ENCODE results near the gene FOSB. TPM values are rescaled to one million over a fixed set of nuclear protein-coding genes. Genes with fewer than 3 reads are reported as not detected.

Gene FOSB
- total and polyA plus RNA-seq, 9 of the 15 experiments (the other 6 are each of a cell fraction or from before 2014, with no cell fraction given): 0.11 to 2.7 (median 0.73) TPM

GRCh38 chr19:45523642-45524256, 56.0 kb downstream of the FOSB start (continued):
- TF ChIP-seq ATF6 (CRISPR knock-in tag; IDR thresholded peaks at IDR 0.05) (no peak), E2F5 (CRISPR knock-in tag; IDR thresholded peaks at IDR 0.05) (no peak), ZNF589 (CRISPR knock-in tag; IDR thresholded peaks at IDR 0.05; ENCODE audit: low read depth) (no peak), SP1 (CRISPR knock-in tag; IDR thresholded peaks at IDR 0.05) (0 out of 2 replicates have a peak, but pooled peaks have one; percentile 27), ELF4 (CRISPR knock-in tag; IDR thresholded peaks at IDR 0.05) (no peak), ZNF316 (IDR thresholded peaks at IDR 0.05) (no peak), ZNF23 (CRISPR knock-in tag; IDR thresholded peaks at IDR 0.05) (no peak), ZNF274 (IDR thresholded peaks at IDR 0.05; ENCODE audit: borderline replicate concordance, low read depth, low read length) (no peak), HDGF (IDR thresholded peaks at IDR 0.05) (peak; percentile 49; the same call in 1 of the 2 replicates), ZNF407 (IDR thresholded peaks at IDR 0.05; ENCODE audit: low read depth) (no peak), EP300 (IDR thresholded peaks at IDR 0.05; ENCODE audit: low read length) (no peak), HCFC1 (IDR thresholded peaks at IDR 0.05; ENCODE audit: low read depth, low read length) (peak; percentile 96), RAD51 (IDR thresholded peaks at IDR 0.05; ENCODE audit: borderline replicate concordance, low read depth) (no peak)
- TF ChIP-seq, protein P1, sequence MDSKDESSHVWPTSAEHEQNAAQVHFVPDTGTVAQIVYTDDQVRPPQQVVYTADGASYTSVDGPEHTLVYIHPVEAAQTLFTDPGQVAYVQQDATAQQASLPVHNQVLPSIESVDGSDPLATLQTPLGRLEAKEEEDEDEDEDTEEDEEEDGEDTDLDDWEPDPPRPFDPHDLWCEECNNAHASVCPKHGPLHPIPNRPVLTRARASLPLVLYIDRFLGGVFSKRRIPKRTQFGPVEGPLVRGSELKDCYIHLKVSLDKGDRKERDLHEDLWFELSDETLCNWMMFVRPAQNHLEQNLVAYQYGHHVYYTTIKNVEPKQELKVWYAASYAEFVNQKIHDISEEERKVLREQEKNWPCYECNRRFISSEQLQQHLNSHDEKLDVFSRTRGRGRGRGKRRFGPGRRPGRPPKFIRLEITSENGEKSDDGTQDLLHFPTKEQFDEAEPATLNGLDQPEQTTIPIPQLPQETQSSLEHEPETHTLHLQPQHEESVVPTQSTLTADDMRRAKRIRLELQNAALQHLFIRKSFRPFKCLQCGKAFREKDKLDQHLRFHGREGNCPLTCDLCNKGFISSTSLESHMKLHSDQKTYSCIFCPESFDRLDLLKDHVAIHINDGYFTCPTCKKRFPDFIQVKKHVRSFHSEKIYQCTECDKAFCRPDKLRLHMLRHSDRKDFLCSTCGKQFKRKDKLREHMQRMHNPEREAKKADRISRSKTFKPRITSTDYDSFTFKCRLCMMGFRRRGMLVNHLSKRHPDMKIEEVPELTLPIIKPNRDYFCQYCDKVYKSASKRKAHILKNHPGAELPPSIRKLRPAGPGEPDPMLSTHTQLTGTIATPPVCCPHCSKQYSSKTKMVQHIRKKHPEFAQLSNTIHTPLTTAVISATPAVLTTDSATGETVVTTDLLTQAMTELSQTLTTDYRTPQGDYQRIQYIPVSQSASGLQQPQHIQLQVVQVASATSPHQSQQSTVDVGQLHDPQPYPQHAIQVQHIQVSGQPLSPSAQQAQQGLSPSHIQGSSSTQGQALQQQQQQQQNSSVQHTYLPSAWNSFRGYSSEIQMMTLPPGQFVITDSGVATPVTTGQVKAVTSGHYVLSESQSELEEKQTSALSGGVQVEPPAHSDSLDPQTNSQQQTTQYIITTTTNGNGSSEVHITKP (IDR thresholded peaks at IDR 0.05; ENCODE audit: partially characterized antibody): peak; percentile 18
